ENCODE results near the gene ZDHHC18. TPM values are rescaled to one million over a fixed set of nuclear protein-coding genes. Genes with fewer than 3 reads are reported as not detected.
"Not testable (repeated sequence)": the region's sequence is repeated elsewhere in the genome, so short reads cannot be mapped to it uniquely, and the experiment has no call there.

The ZDHHC18 gene
- total and polyA plus RNA-seq, 2 donors (not counting 1 experiment from before 2014, with no cell fraction given), result 6.3 to 16.9 TPM

- H3K4me3 ChIP-seq (replicated peaks in 1 of 4; ENCODE audit: control extremely low read depth in 1 of 4, insufficient read depth in 1 of 4, low read depth in 3 of 4, low read length in 4 of 4), result no peak overlapping the region
- H4K20me1 ChIP-seq (ENCODE audit: control insufficient read depth, extremely low read depth, insufficient read depth, low read length), result no peaks in the 10 kb centered on the region
- H3K4me2 ChIP-seq (ENCODE audit: extremely low read depth, insufficient read depth, low read length), result no peak overlapping the region
- H2AFZ ChIP-seq (ENCODE audit: low read length), result no peak overlapping the region
- H3K27me3 ChIP-seq (ENCODE audit: control insufficient read depth, insufficient read depth, low read length), result no peaks in the 10 kb centered on the region
- no peak for TF ChIP-seq EZH2 (IDR thresholded peaks at IDR 0.05; ENCODE audit: low read length, missing control alignments)
- TF ChIP-seq CTCF (conservative IDR thresholded peaks at IDR 0.05 in 1 of 2, IDR thresholded peaks at IDR 0.05 in 1 of 2; ENCODE audit: low read depth in 1 of 2, low read length in 2 of 2), result no peak
- no peaks in the 10 kb centered on the region for H3K79me2 ChIP-seq (ENCODE audit: control insufficient read depth, insufficient read depth, low read length)
- no peaks in the 10 kb centered on the region for H3K4me1 ChIP-seq (ENCODE audit: control insufficient read depth, extremely low read depth, insufficient read depth, low read length)
- no peak overlapping the region for H3K9ac ChIP-seq (ENCODE audit: insufficient read depth, low read length)
- no peak overlapping the region for H3K27ac ChIP-seq (ENCODE audit: insufficient read depth, low read length)
- H3K36me3 ChIP-seq (ENCODE audit: control insufficient read depth, insufficient read depth, low read length), result peaks cover 9% of the 10 kb centered on the region
- H3K9me3 ChIP-seq (ENCODE audit: control insufficient read depth, insufficient read depth, low read depth, low read length), result no peaks in the 10 kb centered on the region
- DNase-seq (ENCODE audit: low read depth in 2 of 2), result no peak
Measured at GRCh38 chr1:26874896-26875295, 48.4 kb downstream of the ZDHHC18 start.

GRCh38 chr1:26877326-26877725 lies 50.8 kb downstream of the ZDHHC18 start:
- Histone ChIP-seq H3K4me1 (ENCODE audit: control insufficient read depth, extremely low read depth, insufficient read depth, low read length) (no peaks in the 10 kb centered on the region), H3K9ac (ENCODE audit: insufficient read depth, low read length) (no peak overlapping the region), H4K20me1 (ENCODE audit: control insufficient read depth, extremely low read depth, insufficient read depth, low read length) (no peaks in the 10 kb centered on the region), H2AFZ (ENCODE audit: low read length) (no peak overlapping the region), H3K79me2 (ENCODE audit: control insufficient read depth, insufficient read depth, low read length) (no peaks in the 10 kb centered on the region), H3K4me3 (replicated peaks in 1 of 4; ENCODE audit: control extremely low read depth in 1 of 4, insufficient read depth in 1 of 4, low read depth in 3 of 4, low read length in 4 of 4) (no peak overlapping the region), H3K4me2 (ENCODE audit: extremely low read depth, insufficient read depth, low read length) (no peak overlapping the region), H3K27me3 (ENCODE audit: control insufficient read depth, insufficient read depth, low read length) (no peaks in the 10 kb centered on the region), H3K36me3 (ENCODE audit: control insufficient read depth, insufficient read depth, low read length) (peaks cover 10% of the 10 kb centered on the region), H3K27ac (ENCODE audit: insufficient read depth, low read length) (no peak overlapping the region), H3K9me3 (ENCODE audit: control insufficient read depth, insufficient read depth, low read depth, low read length) (no peaks in the 10 kb centered on the region)
- DNase-seq (ENCODE audit: low read depth in 2 of 2), result no peak
- TF ChIP-seq CTCF (conservative IDR thresholded peaks at IDR 0.05 in 1 of 2, IDR thresholded peaks at IDR 0.05 in 1 of 2; ENCODE audit: low read depth in 1 of 2, low read length in 2 of 2), result no peak
- no peak for TF ChIP-seq EZH2 (IDR thresholded peaks at IDR 0.05; ENCODE audit: low read length, missing control alignments)

GRCh38 chr1:26879793-26880192 lies 53.3 kb downstream of the ZDHHC18 start:
- Histone ChIP-seq H3K27me3 (ENCODE audit: control insufficient read depth, insufficient read depth, low read length) (no peaks in the 10 kb centered on the region), H3K9ac (ENCODE audit: insufficient read depth, low read length) (no peak overlapping the region), H3K36me3 (ENCODE audit: control insufficient read depth, insufficient read depth, low read length) (peaks cover 19% of the 10 kb centered on the region), H3K79me2 (ENCODE audit: control insufficient read depth, insufficient read depth, low read length) (no peaks in the 10 kb centered on the region), H2AFZ (ENCODE audit: low read length) (no peak overlapping the region), H3K4me3 (replicated peaks in 1 of 4; ENCODE audit: control extremely low read depth in 1 of 4, insufficient read depth in 1 of 4, low read depth in 3 of 4, low read length in 4 of 4) (no peak overlapping the region), H3K27ac (ENCODE audit: insufficient read depth, low read length) (no peak overlapping the region), H3K9me3 (ENCODE audit: control insufficient read depth, insufficient read depth, low read depth, low read length) (no peaks in the 10 kb centered on the region), H3K4me1 (ENCODE audit: control insufficient read depth, extremely low read depth, insufficient read depth, low read length) (no peaks in the 10 kb centered on the region), H3K4me2 (ENCODE audit: extremely low read depth, insufficient read depth, low read length) (no peak overlapping the region), H4K20me1 (ENCODE audit: control insufficient read depth, extremely low read depth, insufficient read depth, low read length) (no peaks in the 10 kb centered on the region)
- TF ChIP-seq EZH2 (IDR thresholded peaks at IDR 0.05; ENCODE audit: low read length, missing control alignments), result no peak
- no peak for TF ChIP-seq CTCF (conservative IDR thresholded peaks at IDR 0.05 in 1 of 2, IDR thresholded peaks at IDR 0.05 in 1 of 2; ENCODE audit: low read depth in 1 of 2, low read length in 2 of 2)
- DNase-seq (ENCODE audit: low read depth in 2 of 2), result no peak

DNA sequence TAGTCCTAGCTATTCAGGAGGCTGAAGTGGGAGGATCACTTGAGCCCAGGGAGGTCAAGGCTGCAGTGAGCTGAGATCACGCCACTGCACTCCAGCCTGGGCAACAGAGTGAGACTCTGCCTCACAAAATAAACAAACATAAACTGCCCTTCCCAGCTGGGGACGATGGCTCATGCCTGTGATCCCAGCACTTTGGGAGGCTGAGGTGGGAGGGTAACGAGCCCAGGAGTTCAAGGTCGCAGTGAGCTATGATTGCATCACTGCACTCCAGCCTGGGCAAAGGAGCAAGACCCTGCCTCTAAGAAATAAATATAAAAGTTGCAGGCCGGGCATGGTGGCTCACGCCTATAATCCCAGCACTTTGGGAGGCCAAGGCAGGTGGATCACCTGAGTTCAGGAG lies 55.1 kb downstream of the ZDHHC18 start:
- peaks cover 23% of the 10 kb centered on the region for H3K36me3 ChIP-seq (ENCODE audit: control insufficient read depth, insufficient read depth, low read length)
- not testable (repeated sequence) for H3K79me2 ChIP-seq (ENCODE audit: control insufficient read depth, insufficient read depth, low read length); H3K4me3 ChIP-seq (replicated peaks in 1 of 4; ENCODE audit: control extremely low read depth in 1 of 4, insufficient read depth in 1 of 4, low read depth in 3 of 4, low read length in 4 of 4); H4K20me1 ChIP-seq (ENCODE audit: control insufficient read depth, extremely low read depth, insufficient read depth, low read length); H3K9me3 ChIP-seq (ENCODE audit: control insufficient read depth, insufficient read depth, low read depth, low read length); H3K4me1 ChIP-seq (ENCODE audit: control insufficient read depth, extremely low read depth, insufficient read depth, low read length); H3K27me3 ChIP-seq (ENCODE audit: control insufficient read depth, insufficient read depth, low read length); DNase-seq (ENCODE audit: low read depth in 2 of 2); H3K4me2 ChIP-seq (ENCODE audit: extremely low read depth, insufficient read depth, low read length); H3K27ac ChIP-seq (ENCODE audit: insufficient read depth, low read length); H3K9ac ChIP-seq (ENCODE audit: insufficient read depth, low read length); H2AFZ ChIP-seq (ENCODE audit: low read length)
